Measurements from ENCODE around the gene FOCAD.

FOCAD gene

DNA sequence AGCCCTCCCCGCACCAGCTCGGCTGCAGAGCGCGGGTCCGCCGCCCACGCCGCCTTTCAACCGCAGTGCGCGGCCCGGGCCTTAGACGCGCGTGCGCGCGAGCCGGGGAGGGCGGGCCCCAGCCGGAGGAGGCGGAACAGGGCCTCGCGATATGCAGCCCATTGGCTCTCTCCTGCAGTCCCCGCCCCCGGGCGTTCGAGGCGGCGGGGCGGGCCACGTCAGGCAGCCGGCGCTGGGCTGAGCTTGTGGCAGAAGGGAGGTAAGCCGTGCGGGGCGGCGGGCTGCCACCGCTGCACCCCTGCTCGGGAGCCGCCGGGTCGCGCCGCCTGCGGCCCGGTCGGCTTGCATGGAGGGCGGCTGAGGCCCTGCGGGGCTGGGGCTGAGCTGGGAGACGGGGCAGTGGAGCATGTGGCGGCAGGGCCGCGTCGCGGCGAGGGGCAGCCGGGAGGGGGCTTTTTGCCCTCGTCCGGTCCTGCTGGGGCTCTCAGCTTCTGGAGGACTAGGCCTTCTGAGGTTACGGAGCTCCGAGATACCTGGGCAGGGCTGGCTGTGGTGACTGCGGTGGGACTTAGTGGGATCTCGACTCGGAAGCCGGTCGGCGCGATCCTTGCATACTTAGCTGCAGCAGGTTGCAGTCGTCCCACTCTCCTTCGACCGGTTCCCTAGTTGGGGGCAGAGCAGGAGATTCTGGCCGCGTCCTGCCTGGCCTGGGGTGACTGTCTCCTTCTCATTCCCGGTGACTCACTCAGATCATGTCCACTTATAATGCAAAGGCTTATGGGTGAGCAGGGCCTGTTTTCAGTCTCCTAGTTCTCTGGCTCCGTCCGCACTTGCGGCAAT lies at the start of gene FOCAD (continued):
- TF ChIP-seq MZF1 (tag by site-specific recombination; IDR thresholded peaks at IDR 0.05; ENCODE audit: borderline replicate concordance) (no peak), ZNF394 (tag by site-specific recombination; IDR thresholded peaks at IDR 0.05; ENCODE audit: borderline replicate concordance) (no peak), ZFP69B (tag by site-specific recombination; IDR thresholded peaks at IDR 0.05) (no peak), ZNF629 (tag by site-specific recombination; IDR thresholded peaks at IDR 0.05) (peak; percentile 19; the same call in 1 of the 2 replicates), ZNF350 (tag by site-specific recombination; IDR thresholded peaks at IDR 0.05) (no peak), ZNF692 (tag by site-specific recombination; IDR thresholded peaks at IDR 0.05) (peak; percentile 38; the same call in 1 of the 2 replicates), ZNF561 (tag by site-specific recombination; IDR thresholded peaks at IDR 0.05; ENCODE audit: borderline replicate concordance) (0 out of 2 replicates have a peak, but pooled peaks have one; percentile 55), ZEB2 (tag by site-specific recombination; IDR thresholded peaks at IDR 0.05) (0 out of 2 replicates have a peak, but pooled peaks have one; percentile 33), FEZF1 (tag by site-specific recombination; IDR thresholded peaks at IDR 0.05) (no peak), ZBTB8A (tag by site-specific recombination; IDR thresholded peaks at IDR 0.05) (peak; percentile 83), ZNF768 (tag by site-specific recombination; IDR thresholded peaks at IDR 0.05) (no peak), ZBTB48 (tag by site-specific recombination; IDR thresholded peaks at IDR 0.05) (peak; percentile 43; the same call in 1 of the 2 replicates), AEBP2 (tag by site-specific recombination; IDR thresholded peaks at IDR 0.05; ENCODE audit: borderline replicate concordance) (no peak), KLF16 (tag by site-specific recombination; IDR thresholded peaks at IDR 0.05) (no peak), ZNF791 (tag by site-specific recombination; IDR thresholded peaks at IDR 0.05) (no peak), ZNF121 (tag by site-specific recombination; IDR thresholded peaks at IDR 0.05) (peak; percentile 53; the same call in 1 of the 2 replicates), ZNF174 (tag by site-specific recombination; IDR thresholded peaks at IDR 0.05) (no peak), ZNF335 (tag by site-specific recombination; conservative IDR thresholded peaks at IDR 0.05) (peak; percentile 66), KLF7 (tag by site-specific recombination; IDR thresholded peaks at IDR 0.05; ENCODE audit: borderline replicate concordance) (no peak), ZNF426 (tag by site-specific recombination; IDR thresholded peaks at IDR 0.05) (no peak), ZSCAN30 (tag by site-specific recombination; IDR thresholded peaks at IDR 0.05) (peak; percentile 63), ZNF2 (tag by site-specific recombination; IDR thresholded peaks at IDR 0.05) (no peak), ZBTB49 (tag by site-specific recombination; IDR thresholded peaks at IDR 0.05; ENCODE audit: low read depth) (no peak), ZNF513 (tag by site-specific recombination; IDR thresholded peaks at IDR 0.05) (no peak), ZNF223 (tag by site-specific recombination; IDR thresholded peaks at IDR 0.05) (no peak), ZNF701 (tag by site-specific recombination; IDR thresholded peaks at IDR 0.05) (no peak), ZNF560 (tag by site-specific recombination; IDR thresholded peaks at IDR 0.05; ENCODE audit: borderline replicate concordance) (no peak)
- TF ChIP-seq, protein P1, sequence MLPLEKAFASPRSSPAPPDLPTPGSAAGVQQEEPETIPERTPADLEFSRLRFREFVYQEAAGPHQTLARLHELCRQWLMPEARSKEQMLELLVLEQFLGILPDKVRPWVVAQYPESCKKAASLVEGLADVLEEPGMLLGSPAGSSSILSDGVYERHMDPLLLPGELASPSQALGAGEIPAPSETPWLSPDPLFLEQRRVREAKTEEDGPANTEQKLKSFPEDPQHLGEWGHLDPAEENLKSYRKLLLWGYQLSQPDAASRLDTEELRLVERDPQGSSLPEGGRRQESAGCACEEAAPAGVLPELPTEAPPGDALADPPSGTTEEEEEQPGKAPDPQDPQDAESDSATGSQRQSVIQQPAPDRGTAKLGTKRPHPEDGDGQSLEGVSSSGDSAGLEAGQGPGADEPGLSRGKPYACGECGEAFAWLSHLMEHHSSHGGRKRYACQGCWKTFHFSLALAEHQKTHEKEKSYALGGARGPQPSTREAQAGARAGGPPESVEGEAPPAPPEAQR (tag by site-specific recombination; IDR thresholded peaks at IDR 0.05), result no peak

Data from HEK293 (cell line).